ENCODE results near the gene MAL. TPM values are rescaled to one million over a fixed set of nuclear protein-coding genes. Genes with fewer than 3 reads are reported as not detected.

Gene MAL
- total RNA-seq, 4 donors from 2014 or later, result 60.0 to 200 (median 121) TPM

GRCh38 chr2:95042472-95043271 is 17.2 kb downstream of the MAL start:
- Histone ChIP-seq H3K27ac (peak overlapping the region; percentile 42 to 80 (median 64)), H3K27me3 (no peaks in the 10 kb centered on the region), H3K4me3 (no peak overlapping the region), H3K4me1 (peaks cover 0 to 69% (median 25%) of the 10 kb centered on the region in 4 donors), H3K36me3 (no peaks in the 10 kb centered on the region), H3K9me3 (no peaks in the 10 kb centered on the region)
- no peak for DNase-seq (ENCODE audit: low spot score in 2 of 2)
- TF ChIP-seq CTCF (IDR thresholded peaks at IDR 0.05), result no peak
- no peak for TF ChIP-seq POLR2A (IDR thresholded peaks at IDR 0.05)
- no peak for TF ChIP-seq EP300 (IDR thresholded peaks at IDR 0.05)
- 37 to 40% methylated on average over 6 to 7 of the region's 7 CpGs for WGBS, 2 donors

- TF ChIP-seq EP300 (IDR thresholded peaks at IDR 0.05) (peak in 1 of 2 donors; percentile 56), POLR2A (IDR thresholded peaks at IDR 0.05) (no peak)
- Histone ChIP-seq H3K27me3 (no peaks in the 10 kb centered on the region), H3K4me1 (peaks cover 0 to 77% (median 27%) of the 10 kb centered on the region in 4 donors), H3K36me3 (no peaks in the 10 kb centered on the region), H3K9me3 (no peaks in the 10 kb centered on the region), H3K4me3 (no peak overlapping the region), H3K27ac (peak overlapping the region; percentile 59 to 87 (median 70))
- 31 to 49% methylated on average over 14 to 17 of the region's 17 CpGs for WGBS, 2 donors
- DNase-seq (ENCODE audit: low spot score in 2 of 2), result peak in 1 of 2 donors; percentile 14
Observed at GRCh38 chr2:95043300-95044093, 18.0 kb downstream of the MAL start.

- Histone ChIP-seq H3K36me3 (peaks cover 0 to 3% (median 0%) of the 10 kb centered on the region in 3 donors), H3K9me3 (no peaks in the 10 kb centered on the region), H3K27ac (peak overlapping the region in 2 of 4 donors; percentile 12 to 80), H3K4me1 (peaks cover 0 to 82% (median 27%) of the 10 kb centered on the region in 4 donors), H3K27me3 (no peaks in the 10 kb centered on the region), H3K4me3 (no peak overlapping the region)
- WGBS, 2 donors, result 70 to 75% methylated on average over 5 of the region's 5 CpGs
- TF ChIP-seq EP300 (IDR thresholded peaks at IDR 0.05) (no peak), POLR2A (IDR thresholded peaks at IDR 0.05) (no peak), CTCF (IDR thresholded peaks at IDR 0.05) (no peak)
- DNase-seq (ENCODE audit: low spot score in 2 of 2), result no peak
Observed at GRCh38 chr2:95044601-95045000, 19.1 kb downstream of the MAL start.

GRCh38 chr2:95046371-95047112 is 21.0 kb downstream of the MAL start:
- 90 to 91% methylated on average over 13 of the region's 13 CpGs for WGBS, 2 donors
- Histone ChIP-seq H3K27me3 (no peaks in the 10 kb centered on the region), H3K27ac (peak overlapping the region in 3 of 4 donors; percentile 37 to 81 (median 72)), H3K4me1 (peaks cover 0 to 73% (median 24%) of the 10 kb centered on the region in 4 donors), H3K36me3 (peaks cover 0 to 15% (median 0%) of the 10 kb centered on the region in 3 donors), H3K9me3 (no peaks in the 10 kb centered on the region), H3K4me3 (no peak overlapping the region)
- DNase-seq (ENCODE audit: low spot score in 2 of 2), result no peak
- TF ChIP-seq EP300 (IDR thresholded peaks at IDR 0.05), result no peak
- no peak for TF ChIP-seq POLR2A (IDR thresholded peaks at IDR 0.05)
- no peak for TF ChIP-seq CTCF (IDR thresholded peaks at IDR 0.05)

Measured in tibial nerve (tissue), 4 donors.